ENCODE measurements around the gene DISP3. TPM values are rescaled to one million over a fixed set of nuclear protein-coding genes. Genes with fewer than 3 reads are reported as not detected.

Gene DISP3
- total RNA-seq, 1 experiment from 2014 or later, result 2.3 TPM

DNA sequence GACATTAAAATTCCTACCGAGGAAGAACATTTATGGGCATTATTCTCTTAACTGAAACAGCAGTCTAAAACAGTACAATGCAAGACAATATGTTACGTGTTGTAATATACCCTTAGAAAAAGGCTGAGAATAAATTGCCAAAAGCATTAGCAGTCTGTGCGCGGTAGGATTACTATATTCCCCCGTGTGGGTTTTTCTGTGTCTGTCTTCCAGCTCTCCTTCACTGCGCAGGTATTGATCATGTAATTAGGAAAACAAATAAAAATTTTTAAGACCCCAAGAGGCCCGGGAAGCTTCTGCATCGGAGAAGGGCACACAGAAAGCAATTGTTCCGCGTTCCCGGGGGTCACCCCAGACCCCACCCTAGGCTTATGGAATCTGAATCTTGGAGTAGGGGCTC, 106.4 kb downstream of the DISP3 start:
- H3K9me2 ChIP-seq (ENCODE audit: insufficient read depth), result no peaks in the 10 kb centered on the region
- H3K27ac ChIP-seq (ENCODE audit: low read depth, low read length), result no peak overlapping the region
- ChIA-PET POLR2A (no interaction called here), RAD21 (ENCODE audit: low non-redundant PET in 1 of 2, low total read pairs in 2 of 2, uncharacterized antibody in 2 of 2, unreplicated experiment in 2 of 2) (no interaction called here), CTCF (no interaction called here)
- no peak overlapping the region for H3K4me3 ChIP-seq (replicated peaks in 1 of 2; ENCODE audit: low read depth in 1 of 2, low read length in 2 of 2)
- no peaks in the 10 kb centered on the region for H3K36me3 ChIP-seq (ENCODE audit: control insufficient read depth in 1 of 2, insufficient read depth in 2 of 2, low read length in 2 of 2)
- H4K20me1 ChIP-seq (ENCODE audit: insufficient read depth), result no peaks in the 10 kb centered on the region
- BruUV-seq (replicated peaks), result no TSS peak
- H3K27me3 ChIP-seq (ENCODE audit: insufficient read depth, low read length), result peaks cover 55% of the 10 kb centered on the region
- ATAC-seq (no peak), DNase-seq (ENCODE audit: low read depth, low spot score) (no peak)
- no peak for TF ChIP-seq ELF1 (IDR thresholded peaks at IDR 0.05; ENCODE audit: borderline replicate concordance, low read depth)
- no peak for TF ChIP-seq TCF7L2 (IDR thresholded peaks at IDR 0.05; ENCODE audit: borderline replicate concordance, extremely low read depth, insufficient read depth, insufficient read length)
- no peak for TF ChIP-seq EZH2phosphoT487 (IDR thresholded peaks at IDR 0.05; ENCODE audit: borderline replicate concordance)
- no peak for TF ChIP-seq EZH2 (IDR thresholded peaks at IDR 0.05)
- TF ChIP-seq EGR1 (IDR thresholded peaks at IDR 0.05; ENCODE audit: low read depth), result no peak
- TF ChIP-seq SIN3A (IDR thresholded peaks at IDR 0.05; ENCODE audit: low read depth), result no peak
- TF ChIP-seq CBX3 (IDR thresholded peaks at IDR 0.05; ENCODE audit: low read depth), result no peak
- TF ChIP-seq RAD21 (IDR thresholded peaks at IDR 0.05; ENCODE audit: low read depth), result no peak
- no peak overlapping the region for H2AFZ ChIP-seq (ENCODE audit: low read depth, low read length, poor library complexity, severe bottlenecking)
- H3K79me2 ChIP-seq (ENCODE audit: insufficient read depth, low read length), result no peaks in the 10 kb centered on the region
- intact Hi-C loops (cut with micrococcal nuclease), result no loop called here
- no peaks in the 10 kb centered on the region for H3K9me3 ChIP-seq (ENCODE audit: control insufficient read depth in 1 of 2, insufficient read depth in 1 of 2, low read depth in 1 of 2, low read length in 2 of 2)
- no peak overlapping the region for H3K9ac ChIP-seq (ENCODE audit: low read length)
- H3K4me1 ChIP-seq (ENCODE audit: control insufficient read depth in 1 of 2, insufficient read depth in 2 of 2, low read length in 2 of 2), result no peaks in the 10 kb centered on the region
- no peak overlapping the region for H3K4me2 ChIP-seq (ENCODE audit: low read length)

Other genes with a start within 250 kb of the DISP3 start
- gene MTOR, start 216.6 kb upstream of the DISP3 start, total RNA-seq (2021; ENCODE audit: unreplicated experiment), result 42.2 TPM
- gene UBIAD1, start 206.0 kb upstream of the DISP3 start, total RNA-seq (2021; ENCODE audit: unreplicated experiment), result 17.2 TPM
- gene FBXO2, start 175.3 kb downstream of the DISP3 start, total RNA-seq (2021; ENCODE audit: unreplicated experiment), result 81.1 TPM
- 60.9 TPM for gene FBXO44, start 175.7 kb downstream of the DISP3 start, total RNA-seq (2021; ENCODE audit: unreplicated experiment)
- gene FBXO6, start 185.0 kb downstream of the DISP3 start, total RNA-seq (2021; ENCODE audit: unreplicated experiment), result 22.8 TPM
- gene MAD2L2, start 202.0 kb downstream of the DISP3 start, total RNA-seq (2021; ENCODE audit: unreplicated experiment), result 93.8 TPM
- gene DRAXIN, start 212.6 kb downstream of the DISP3 start, total RNA-seq (2021; ENCODE audit: unreplicated experiment), result 0.47 TPM

Measured in HCT116 (cell line).